Fibroblast of skin of left biceps (primary cell): ENCODE measurements around the gene CRMP1.
A peak's percentile ranks its signal among the peaks of the same experiment; 100 is the strongest.

Experiments used
- DNase-seq, 2 experiments: peaks; one replicate each; pipeline ENCODE4 v3.0.0-alpha.2; 2013; ENCODE audit warnings: low read depth in 2 of 2

CRMP1 gene

DNA sequence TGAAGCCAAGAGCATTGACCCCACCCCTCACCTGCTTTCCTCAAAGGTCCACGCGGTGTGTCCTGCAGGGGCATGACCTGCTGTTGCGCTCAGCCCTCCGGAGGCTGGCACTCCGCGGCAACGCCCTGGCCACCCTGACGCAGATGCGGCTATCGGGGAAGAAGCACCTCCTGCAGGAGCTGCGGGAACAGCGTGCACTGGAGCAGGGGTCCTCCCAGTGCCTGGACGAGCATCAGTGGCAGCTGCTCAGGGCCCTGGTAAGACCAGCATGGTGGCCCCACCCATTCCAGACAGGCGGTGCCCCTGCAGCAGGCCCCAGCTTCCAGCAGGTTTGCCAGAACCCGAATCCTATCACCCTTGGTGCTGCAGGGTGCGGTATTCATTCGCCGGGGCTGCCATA is 95.9 kb downstream of the CRMP1 start:
- DNase-seq = no peak

DNA sequence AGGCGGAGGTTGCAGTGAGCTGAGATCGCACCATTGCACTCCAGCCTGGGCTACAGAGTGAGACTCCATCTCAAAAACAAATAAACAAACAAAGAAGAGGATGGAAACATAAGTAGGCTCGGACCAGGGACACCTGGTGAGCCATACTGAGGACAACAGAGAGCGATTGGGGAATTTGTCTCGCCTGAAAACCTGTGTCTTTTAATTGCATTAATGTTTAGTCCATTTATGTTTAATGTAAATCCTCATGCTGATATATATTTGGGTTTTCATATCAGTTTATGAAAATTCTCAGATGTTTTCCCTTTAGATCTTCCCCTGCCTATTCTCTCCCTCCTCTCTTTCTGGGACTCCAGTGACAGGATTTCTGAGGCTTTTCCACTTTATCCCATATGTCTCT is 97.3 kb downstream of the CRMP1 start:
- DNase-seq = no peak

DNA sequence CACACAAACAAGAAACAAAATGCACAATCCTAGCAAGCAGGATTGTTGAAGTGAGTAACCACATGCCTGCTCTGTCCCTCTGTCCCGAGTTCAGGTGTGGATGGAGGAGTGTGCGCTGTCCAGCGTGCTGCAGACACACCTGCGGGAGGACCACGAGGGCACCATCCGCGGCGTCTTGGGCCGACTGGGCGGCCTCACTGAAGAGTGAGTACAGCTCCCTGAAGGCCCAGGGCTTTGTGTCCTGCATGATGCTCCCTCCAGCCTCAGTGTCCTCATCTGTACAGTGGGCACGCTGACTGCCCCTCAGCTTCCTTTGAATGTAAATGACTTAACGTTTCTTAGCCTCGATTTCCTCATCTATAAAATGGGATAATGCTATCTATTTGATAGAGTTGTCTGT is 99.4 kb downstream of the CRMP1 start:
- DNase-seq = no peak

DNA sequence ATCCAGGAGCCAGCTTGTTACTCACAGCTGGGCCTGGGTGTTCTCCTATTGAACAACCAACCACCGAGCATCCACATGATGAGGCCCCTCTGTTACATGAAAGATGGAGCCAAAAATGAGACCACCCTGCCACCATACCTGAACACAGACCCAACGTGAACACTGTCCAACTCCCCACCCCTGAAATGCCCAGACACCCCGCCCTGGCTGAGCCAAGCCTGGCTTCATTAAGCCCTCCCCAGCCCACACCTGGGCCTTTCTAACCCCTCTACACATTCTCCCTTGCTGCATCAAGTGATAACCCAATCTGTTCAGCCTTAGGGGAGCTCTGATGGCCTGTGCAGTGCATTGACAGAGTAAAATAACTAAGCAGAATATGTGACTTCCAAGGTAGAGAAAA is 101.2 kb downstream of the CRMP1 start:
- DNase-seq = no peak

DNA sequence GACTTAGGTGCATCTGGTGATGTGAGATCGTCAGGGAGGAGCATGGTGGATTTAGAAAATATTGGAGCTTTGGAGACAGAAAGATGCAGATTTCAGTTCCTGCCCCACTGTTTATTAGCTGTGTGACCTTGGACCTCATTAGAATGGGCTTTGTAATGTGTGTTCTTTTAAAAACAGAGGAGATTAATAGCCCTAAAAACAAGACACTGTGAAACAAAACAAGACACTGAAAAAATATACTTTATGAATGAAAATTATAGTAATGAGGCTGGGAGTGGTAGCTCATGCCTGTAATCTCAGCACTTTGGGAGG is 102.4 kb downstream of the CRMP1 start:
- no peak for DNase-seq

DNA sequence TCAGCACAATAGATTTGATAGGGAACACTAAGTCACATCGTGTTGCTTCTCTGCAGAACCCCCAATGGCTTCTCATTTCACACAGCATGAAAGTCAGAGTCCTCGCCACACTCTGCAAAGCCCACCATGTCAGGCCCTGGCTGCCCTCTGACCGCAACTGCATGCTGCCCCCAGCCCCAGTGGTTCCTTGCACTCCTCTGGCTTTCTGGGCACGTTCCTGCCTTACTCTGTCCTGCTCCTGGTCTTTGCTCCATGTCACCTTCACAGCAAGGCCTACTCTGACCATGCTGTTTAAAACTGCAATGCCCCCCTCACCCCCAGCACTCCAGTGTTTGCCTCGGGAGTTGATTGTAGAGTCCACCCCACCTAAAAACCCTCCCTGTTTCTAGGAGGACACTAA is 103.7 kb downstream of the CRMP1 start:
- no peak for DNase-seq

DNA sequence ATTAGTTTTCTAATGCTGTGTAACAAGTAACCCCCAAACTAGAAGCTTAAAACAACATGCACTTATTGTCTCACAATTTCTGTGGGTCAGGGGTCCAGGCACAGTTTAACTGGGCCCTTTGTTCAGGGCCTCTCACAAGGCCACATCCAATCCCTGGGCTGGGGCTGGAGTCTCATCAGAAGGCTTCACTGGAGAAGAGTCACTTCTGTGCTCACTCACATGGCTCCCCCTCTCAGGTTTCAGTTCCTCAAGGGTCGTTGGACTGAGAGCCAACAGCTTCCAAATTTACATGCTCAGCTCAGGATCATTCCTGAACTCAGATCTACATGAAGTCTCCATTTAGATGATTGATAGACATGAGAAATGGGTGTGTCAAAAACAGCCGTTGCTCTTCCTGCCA is 104.7 kb downstream of the CRMP1 start:
- no peak for DNase-seq

DNA sequence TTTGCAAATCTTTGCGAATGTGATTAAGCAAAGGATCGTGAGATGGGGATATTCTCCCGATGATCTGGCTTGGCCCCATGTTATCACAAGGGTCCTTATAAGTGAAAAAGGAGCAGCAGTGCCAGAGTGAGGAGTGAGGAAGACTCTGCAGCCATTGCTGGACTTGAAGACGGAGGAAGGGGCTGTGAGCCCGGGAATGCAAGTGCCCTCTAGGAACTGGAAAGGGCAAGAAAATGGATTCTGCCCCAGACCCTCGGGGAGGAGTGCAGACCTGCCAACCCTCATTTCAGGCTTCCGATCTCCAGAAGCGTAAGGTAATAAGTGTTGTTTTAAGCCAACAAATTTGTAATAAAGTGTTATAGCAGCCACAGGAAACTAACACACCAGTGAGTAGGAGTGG is 105.6 kb downstream of the CRMP1 start:
- no peak for DNase-seq

DNA sequence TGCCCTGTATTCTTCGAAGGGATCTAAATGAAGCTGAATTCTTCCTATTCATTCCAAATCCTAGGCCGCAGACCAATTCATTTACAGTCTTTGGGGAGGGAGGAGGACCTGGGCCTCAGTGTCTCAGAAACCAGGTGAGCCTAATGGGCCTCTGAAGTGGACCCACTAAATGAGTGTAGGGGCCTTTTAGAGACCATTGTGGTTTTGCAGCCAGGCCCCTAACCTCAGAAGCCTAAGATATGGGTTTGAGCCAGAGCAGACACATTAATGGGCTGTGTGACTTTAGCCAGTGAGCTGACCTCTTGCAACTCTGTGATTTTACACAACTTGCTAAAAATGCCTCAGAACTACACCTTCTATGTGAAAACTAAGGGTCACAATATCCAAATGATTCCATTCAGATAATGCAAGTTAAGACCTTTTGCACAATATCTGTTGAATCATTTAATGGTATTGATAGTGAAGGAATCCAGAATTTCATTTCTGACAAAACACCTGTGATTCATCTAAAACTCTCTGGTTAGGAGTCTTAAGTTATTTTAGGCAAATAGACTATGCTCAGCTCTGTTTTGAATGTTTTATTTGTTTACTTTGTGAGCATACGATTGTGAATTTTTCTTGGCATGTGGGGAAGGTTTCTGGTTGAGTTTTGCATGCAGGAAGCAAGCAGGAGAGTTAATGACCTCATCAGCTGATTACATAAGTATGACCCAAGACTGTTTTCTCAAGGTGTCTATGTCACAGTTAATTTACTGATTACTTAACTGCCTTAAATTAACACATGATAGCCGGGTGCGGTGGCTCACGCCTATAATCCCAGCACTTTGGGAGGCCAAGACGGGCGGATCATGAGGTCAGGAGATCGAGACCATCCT is 106.8 kb downstream of the CRMP1 start:
- DNase-seq = no peak

DNA sequence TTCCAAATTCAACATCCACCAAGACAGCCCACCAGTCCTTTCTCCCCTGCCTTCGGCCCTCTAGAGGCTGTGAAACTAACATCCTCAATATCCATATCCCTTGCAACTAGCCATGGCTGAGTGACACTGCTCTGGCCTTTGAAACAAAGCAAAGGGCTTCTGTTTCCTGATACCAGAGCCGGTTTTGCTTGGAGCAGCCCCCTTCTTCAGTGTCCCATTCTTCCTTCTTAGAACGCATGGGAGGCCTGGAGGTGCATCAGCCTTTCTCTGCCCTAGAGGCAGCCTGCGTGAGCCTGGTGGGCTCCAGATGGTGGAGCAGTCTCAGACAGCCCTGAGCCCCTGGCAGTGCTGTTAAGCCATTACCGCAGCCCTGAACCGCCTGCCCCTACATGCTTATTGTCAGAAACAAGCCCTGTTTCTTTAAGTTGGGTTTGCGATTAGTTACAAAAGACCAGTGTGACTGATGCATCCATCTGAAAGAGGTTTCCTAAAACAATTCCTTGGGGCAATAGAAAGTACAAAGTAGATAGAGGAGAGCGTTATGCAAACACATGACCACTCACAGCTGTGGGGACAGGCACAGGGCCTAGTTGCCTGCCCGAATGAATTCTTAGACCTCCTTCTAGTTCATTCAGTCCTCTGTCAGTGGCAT is 107.8 kb downstream of the CRMP1 start:
- DNase-seq = no peak

DNA sequence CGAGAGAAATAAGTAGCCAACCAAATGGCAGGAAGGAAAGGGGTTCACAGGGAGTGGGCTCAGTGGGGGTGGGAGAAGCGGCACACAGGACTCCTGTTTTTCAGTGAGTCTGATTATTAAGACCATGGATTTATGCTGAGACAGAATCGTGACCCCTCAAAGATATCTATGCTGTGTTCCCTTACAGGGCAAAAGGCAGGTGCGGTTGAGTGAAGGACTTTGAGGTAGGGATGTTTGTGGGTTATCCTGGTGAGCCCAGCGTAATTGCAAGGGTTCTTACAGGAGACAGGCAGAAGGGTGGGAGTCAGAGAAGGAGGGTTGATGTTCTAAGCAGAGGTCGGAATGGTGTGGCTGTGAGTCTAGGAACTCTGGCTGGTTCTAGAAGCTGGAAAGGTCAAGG is 108.9 kb downstream of the CRMP1 start:
- DNase-seq = no peak

DNA sequence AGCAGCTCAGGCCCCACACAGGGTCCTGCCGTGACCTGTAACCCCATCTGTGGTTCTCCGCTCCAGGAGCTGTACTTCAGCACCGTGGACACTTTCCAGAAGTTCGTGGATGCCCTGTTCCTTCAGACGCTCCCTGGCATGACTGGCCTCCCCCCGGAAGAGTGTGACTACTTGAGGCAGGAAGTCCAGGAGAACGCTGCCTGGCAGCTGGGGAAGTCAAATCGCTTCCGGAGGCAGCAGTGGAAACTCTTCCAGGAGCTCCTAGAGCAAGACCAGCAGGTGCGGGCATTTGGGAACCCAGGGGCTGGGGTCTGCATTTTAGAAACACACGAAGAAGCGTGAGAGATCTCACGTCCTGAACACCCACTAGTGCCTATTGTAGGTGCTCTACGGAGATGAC is 109.4 kb downstream of the CRMP1 start:
- no peak for DNase-seq

DNA sequence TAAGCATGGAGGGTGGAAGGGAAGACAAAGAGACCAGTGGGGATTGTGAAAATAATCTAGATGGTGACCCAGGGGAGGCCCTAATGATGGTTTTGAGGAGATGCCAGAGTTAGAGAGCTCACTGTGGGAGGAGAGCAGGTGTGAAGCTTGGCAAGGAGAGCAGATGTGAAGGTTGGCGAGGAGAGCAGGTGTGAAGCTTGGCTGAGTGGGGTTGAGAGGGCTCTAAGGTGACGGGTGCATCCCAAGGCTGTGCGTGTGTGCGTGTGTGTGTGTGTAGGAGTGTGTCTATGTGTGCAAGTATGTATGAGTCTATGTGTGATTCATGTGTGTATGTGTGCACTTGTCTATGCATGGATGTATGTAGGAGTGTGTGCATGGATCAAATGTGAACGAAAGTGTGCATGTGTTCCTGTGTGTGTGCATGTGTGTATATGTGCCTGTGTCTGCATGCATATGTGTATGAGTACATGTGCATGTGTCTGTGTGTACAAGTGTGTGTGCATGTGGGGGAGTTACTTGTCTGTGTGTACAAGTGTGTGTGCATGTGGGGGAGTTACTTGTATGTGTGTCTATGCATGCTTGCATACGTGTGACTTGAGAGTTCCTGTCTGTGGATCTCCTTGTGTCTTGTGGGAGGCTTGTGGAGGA is 109.9 kb downstream of the CRMP1 start:
- DNase-seq = no peak

DNA sequence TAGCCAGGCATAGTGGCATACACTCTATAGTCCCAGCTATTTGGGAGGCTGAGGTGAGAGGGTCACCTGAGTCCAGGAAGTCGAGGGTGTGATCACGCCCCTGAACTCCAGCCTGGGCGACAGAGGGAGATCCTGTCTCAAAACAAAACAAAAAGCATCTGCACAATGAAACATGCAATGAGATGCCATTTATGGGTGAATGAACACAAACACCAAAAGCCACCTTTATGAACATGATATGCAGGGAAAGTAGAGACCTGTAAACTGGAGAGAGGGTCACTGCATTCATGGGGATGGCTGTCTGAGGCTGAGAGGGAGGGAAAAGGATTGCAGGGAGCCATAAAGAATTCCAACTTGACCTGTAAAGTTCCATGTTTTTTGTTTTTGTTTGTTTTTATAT is 111.2 kb downstream of the CRMP1 start:
- no peak for DNase-seq

DNA sequence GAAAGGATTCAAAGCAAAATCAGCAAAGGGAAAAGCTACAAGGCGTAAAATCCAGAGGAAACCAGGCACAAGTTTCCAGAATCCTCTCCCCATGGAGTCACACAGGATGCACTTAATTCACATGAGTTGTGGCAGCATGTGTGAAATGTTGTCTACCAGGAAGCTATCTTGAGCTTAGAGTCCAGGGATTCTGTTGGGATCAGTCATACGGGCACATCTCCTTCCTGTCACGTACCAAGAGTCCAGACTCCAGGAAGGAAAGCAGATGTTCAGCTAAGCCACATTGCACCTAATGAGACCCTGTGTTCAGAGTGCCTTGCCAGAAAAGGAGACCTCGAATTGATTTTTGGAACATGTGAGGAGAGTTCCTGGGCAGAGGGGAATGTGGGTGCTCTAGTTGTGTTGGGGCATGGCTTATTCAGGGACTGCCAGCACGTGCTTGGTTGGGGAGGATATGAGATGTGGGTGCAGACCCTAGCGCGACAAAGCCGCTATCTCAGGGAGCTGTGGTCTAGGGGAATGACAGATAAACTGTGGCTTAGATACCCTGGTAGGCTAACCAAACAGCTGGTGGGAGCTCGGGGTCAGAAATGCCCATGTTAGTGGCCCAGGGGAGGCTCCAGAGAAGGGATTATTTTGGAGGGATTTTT is 111.9 kb downstream of the CRMP1 start:
- peak; percentile 22 to 33 for DNase-seq

DNA sequence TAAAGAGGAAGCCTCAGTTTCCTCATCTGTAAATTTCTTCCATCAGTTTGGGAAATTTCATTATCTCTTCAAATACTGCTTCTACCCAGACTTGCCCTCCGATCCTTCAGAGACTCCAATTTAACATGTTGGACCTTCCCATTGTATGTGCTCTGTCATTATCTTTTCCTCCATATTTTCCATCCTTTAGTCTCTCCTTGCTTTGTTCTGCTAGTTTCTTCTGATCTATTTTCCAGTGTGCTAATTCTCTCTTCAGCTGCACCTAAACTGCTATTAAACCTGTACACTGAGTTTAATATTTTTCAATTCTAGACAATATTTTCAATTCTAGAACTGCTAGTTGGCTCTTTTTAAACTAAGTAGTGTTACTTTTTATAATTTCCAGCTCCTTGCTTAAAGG is 116.4 kb downstream of the CRMP1 start:
- no peak for DNase-seq

DNA sequence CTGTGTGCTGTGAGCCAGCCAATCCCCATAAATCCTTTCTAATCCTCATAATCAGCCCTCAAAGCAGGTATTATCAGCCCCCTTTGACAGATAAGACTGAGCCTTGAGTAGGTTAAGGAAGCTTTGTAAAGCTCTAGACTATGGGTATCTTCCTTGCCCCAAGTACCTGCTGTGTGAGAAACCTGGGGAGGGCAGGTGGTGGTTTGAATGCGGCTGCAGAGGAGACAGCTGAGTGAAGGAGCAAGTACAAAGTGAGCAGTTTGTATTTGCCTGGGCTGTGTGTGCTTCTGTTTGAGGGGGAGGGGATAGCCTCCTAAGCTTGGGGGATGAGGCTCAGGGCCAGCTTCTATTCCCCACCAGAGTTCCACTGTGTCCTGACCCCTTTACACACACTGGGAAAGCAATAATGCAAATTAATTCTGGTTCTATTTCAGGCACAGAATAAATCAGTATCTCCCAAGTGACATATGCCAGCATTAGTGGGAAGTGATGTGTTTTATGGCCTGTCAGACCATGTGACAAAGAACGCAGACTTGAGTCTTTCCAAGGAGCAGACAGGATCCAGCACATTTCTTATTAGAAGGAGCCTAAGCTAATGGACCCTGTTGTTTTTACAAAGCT is 118.4 kb downstream of the CRMP1 start:
- DNase-seq = no peak

DNA sequence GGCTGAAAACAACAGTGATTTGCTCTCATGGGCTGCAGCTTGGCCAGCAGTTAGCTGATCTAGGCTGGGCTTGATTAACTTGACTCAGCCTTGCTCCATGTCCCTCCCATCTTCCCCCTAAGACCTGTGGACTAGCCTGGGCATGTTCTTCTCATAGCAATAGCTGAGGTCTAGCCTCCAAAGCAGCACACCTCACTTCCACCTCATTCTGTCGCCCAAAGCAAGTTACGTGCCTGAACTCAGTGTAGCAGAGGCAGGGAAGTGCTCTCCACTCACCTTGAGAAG is 119.7 kb downstream of the CRMP1 start:
- DNase-seq = no peak

DNA sequence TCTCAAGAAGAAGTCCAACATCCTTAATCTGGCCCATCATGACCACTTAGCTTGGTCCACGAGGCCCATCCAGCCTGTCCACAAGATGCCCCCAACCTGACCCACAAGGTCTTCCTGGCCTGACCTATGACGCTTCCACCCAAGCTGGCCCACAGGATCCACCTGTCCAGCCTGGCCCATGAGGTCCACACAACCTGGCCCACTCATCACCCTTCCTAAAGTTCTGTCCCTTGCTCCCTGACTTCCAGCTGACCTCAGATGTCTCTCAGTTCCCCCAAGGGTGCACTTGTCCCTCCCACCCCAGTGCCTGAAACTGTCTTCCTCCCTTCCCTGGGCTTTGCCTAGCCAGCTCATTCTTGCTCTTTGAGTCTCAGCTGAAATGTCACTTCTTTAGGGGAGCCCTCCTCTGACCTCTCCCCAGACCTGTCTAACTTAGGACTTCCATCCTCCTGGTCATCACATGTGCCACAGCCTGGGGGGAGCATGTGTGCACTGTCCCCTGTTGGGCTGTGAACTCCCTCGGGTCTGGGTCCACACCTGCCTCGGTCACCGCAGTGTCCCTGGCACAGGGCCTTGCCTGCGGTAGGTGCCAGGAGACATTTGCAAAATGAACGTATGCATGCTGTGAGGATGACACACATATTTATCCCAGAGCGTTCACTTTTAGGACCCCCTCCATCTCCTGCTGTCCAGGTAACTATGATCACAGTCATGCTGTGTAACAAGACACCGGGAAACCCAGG is 120.2 kb downstream of the CRMP1 start:
- DNase-seq = no peak
